IMR-90 (cell line): ENCODE results near the gene FRMPD4. TPM values are rescaled to one million over a fixed set of nuclear protein-coding genes. Genes with fewer than 3 reads are reported as not detected.

Experiments
- ATAC-seq: fragments of 200-7000 bp; cut with Tn5 transposase; 2 replicates; pipeline ENCODE4 v1.9.1; 2020; ENCODE audit warnings: low read depth, mild to moderate bottlenecking, moderate library complexity
- BruUV-seq: library from RNA; stranded (reverse); fragments of 400-500 nt; replicated peaks from 2 replicates; lab custom pipeline; 2021; lab: Mats Ljungman, UMichigan
- CTCF ChIA-PET: fragments of 300-600 bp; formaldehyde crosslinking; extraction: SDS; loops from one replicate; lab custom pipeline; 2021; ENCODE audit warnings: antibody characterized with exemption; lab: Yijun Ruan, JAX
- POLR2A ChIA-PET: fragments of 300-600 bp; sonication (Branson Sonifier 250); formaldehyde crosslinking; loops from one replicate; lab custom pipeline; 2022; ENCODE audit warnings: antibody characterized with exemption; ENCODE audit not compliant: unreplicated experiment; lab: Charles Lee
- DNase-seq: peaks from one replicate; pipeline ENCODE4 v3.0.0; 2013
- H2AFZ ChIP-seq: replicated peaks from 2 replicates; pipeline ENCODE3; 2013; ENCODE audit warnings: low read length, mild to moderate bottlenecking; ENCODE audit not compliant: poor library complexity
- H2AK5ac ChIP-seq: 2 replicates; pipeline ENCODE4 v1.6.1; 2013; ENCODE audit warnings: low read depth, low read length, inconsistent platforms
- H2AK9ac ChIP-seq: replicated peaks from 2 replicates; pipeline ENCODE3; 2013; ENCODE audit warnings: mild to moderate bottlenecking, low read depth, low read length, moderate library complexity; ENCODE audit not compliant: poor library complexity
- H2BK120ac ChIP-seq: 2 replicates; pipeline ENCODE4 v1.6.1; 2013; ENCODE audit warnings: low read depth, low read length, inconsistent platforms
- H2BK15ac ChIP-seq: 3 replicates; pipeline ENCODE4 v1.6.1; 2013; ENCODE audit warnings: low read depth, low read length, inconsistent platforms
- H2BK20ac ChIP-seq: 2 replicates; pipeline ENCODE4 v1.6.1; 2013; ENCODE audit warnings: low read depth, mild to moderate bottlenecking, inconsistent platforms, low read length, moderate library complexity
- H2BK5ac ChIP-seq: 2 replicates; pipeline ENCODE4 v1.6.1; 2013; ENCODE audit warnings: mild to moderate bottlenecking, low read depth, low read length, inconsistent platforms; ENCODE audit not compliant: poor library complexity, severe bottlenecking
- H3K14ac ChIP-seq: replicated peaks from 2 replicates; pipeline ENCODE4 v1.6.1; 2013; ENCODE audit warnings: low read depth, low read length, inconsistent platforms
- H3K18ac ChIP-seq: 2 replicates; pipeline ENCODE4 v1.6.1; 2013; ENCODE audit warnings: low read depth, low read length, control low read depth
- H3K23ac ChIP-seq: 2 replicates; pipeline ENCODE4 v1.6.1; 2013; ENCODE audit warnings: low read depth, low read length, inconsistent platforms
- H3K27ac ChIP-seq: 2 replicates; pipeline ENCODE4 v1.5.1; 2013; ENCODE audit warnings: mild to moderate bottlenecking, control low read depth, low read length; ENCODE audit not compliant: insufficient read depth
- H3K27me3 ChIP-seq: 2 replicates; pipeline ENCODE4 v1.6.1; 2013; ENCODE audit warnings: low read length; ENCODE audit not compliant: control insufficient read depth, insufficient read depth
- H3K36me3 ChIP-seq: 2 replicates; pipeline ENCODE4 v1.6.1; 2013; ENCODE audit warnings: low read length, mixed read lengths; ENCODE audit not compliant: control insufficient read depth, insufficient read depth
- H3K4ac ChIP-seq: 2 replicates; pipeline ENCODE4 v1.6.1; 2013; ENCODE audit warnings: low read depth, low read length, inconsistent platforms
- H3K4me1 ChIP-seq: 2 replicates; pipeline ENCODE4 v1.6.1; 2013; ENCODE audit warnings: low read length, mixed read lengths; ENCODE audit not compliant: control insufficient read depth, insufficient read depth
- H3K4me2 ChIP-seq: 2 replicates; pipeline ENCODE4 v1.6.1; 2013; ENCODE audit warnings: low read depth, mild to moderate bottlenecking, control low read depth, low read length, moderate library complexity
- H3K4me3 ChIP-seq: 2 replicates; pipeline ENCODE4 v1.5.1; 2013; ENCODE audit warnings: low read depth, mild to moderate bottlenecking, control low read depth, low read length, moderate library complexity; ENCODE audit not compliant: insufficient read depth
- H3K56ac ChIP-seq: 2 replicates; pipeline ENCODE4 v1.6.1; 2013; ENCODE audit warnings: low read length, inconsistent platforms; ENCODE audit not compliant: insufficient read depth; ENCODE audit errors: extremely low read depth
- H3K79me1 ChIP-seq, 2 experiments: 2 replicates each; pipeline ENCODE4 v1.6.1; 2013; ENCODE audit warnings: low read length in 2 of 2, inconsistent platforms in 1 of 2, low read depth in 1 of 2
- H3K9ac ChIP-seq: 2 replicates; pipeline ENCODE4 v1.6.1; 2013; ENCODE audit warnings: low read depth, low read length, control low read depth
- H3K9me1 ChIP-seq: 2 replicates; pipeline ENCODE4 v1.6.1; 2013; ENCODE audit warnings: low read length, inconsistent platforms; ENCODE audit not compliant: insufficient read depth
- H3K9me3 ChIP-seq: 2 replicates; pipeline ENCODE4 v1.6.1; 2013; ENCODE audit warnings: low read length; ENCODE audit not compliant: control insufficient read depth, insufficient read depth
- H4K20me1 ChIP-seq: 2 replicates; pipeline ENCODE4 v1.6.1; 2013; ENCODE audit warnings: low read length, inconsistent platforms; ENCODE audit not compliant: insufficient read depth
- H4K5ac ChIP-seq: 2 replicates; pipeline ENCODE4 v1.6.1; 2013; ENCODE audit warnings: mild to moderate bottlenecking, low read depth, low read length, control low read depth
- H4K8ac ChIP-seq, 2 experiments: 2 replicates each; pipeline ENCODE4 v1.6.1; 2013; ENCODE audit warnings: low read depth in 2 of 2, low read length in 2 of 2, control low read depth in 1 of 2, inconsistent platforms in 1 of 2
- H4K91ac ChIP-seq: 2 replicates; pipeline ENCODE4 v1.6.1; 2013; ENCODE audit warnings: low read depth, low read length, inconsistent platforms; ENCODE audit not compliant: insufficient read depth
- BHLHE40 ChIP-seq: fragments of 150-350 bp; IDR thresholded peaks from 2 replicates; pipeline ENCODE4 v1.6.1; 2016; ENCODE audit warnings: mild to moderate bottlenecking, low read depth, low read length
- CEBPB ChIP-seq: IDR thresholded peaks from 2 replicates; pipeline ENCODE4 v1.6.1; 2012; ENCODE audit warnings: low read depth, low read length, improper control_type of control experiment
- FOS ChIP-seq: fragments of 150-350 bp; IDR thresholded peaks from 2 replicates; pipeline ENCODE4 v1.6.1; 2016; ENCODE audit warnings: low read depth, low read length
- MAFK ChIP-seq: IDR thresholded peaks from 2 replicates; pipeline ENCODE4 v1.6.1; 2012; ENCODE audit warnings: low read depth, low read length, improper control_type of control experiment
- MAZ ChIP-seq: IDR thresholded peaks from 2 replicates; pipeline ENCODE4 v1.6.1; 2012; ENCODE audit warnings: low read depth, mild to moderate bottlenecking, low read length, improper control_type of control experiment, moderate library complexity, borderline replicate concordance
- MXI1 ChIP-seq: IDR thresholded peaks from 2 replicates; pipeline ENCODE4 v1.6.1; 2012; ENCODE audit warnings: low read depth, mild to moderate bottlenecking, low read length, moderate library complexity, borderline replicate concordance
- NFE2L2 ChIP-seq: fragments of 150-350 bp; IDR thresholded peaks from 2 replicates; pipeline ENCODE4 v1.6.1; 2016; ENCODE audit warnings: low read depth, mild to moderate bottlenecking, low read length
- POLR2A ChIP-seq: IDR thresholded peaks from 2 replicates; pipeline ENCODE4 v1.6.1; 2012; ENCODE audit warnings: mild to moderate bottlenecking, low read depth, low read length
- RAD21 ChIP-seq: IDR thresholded peaks from 2 replicates; pipeline ENCODE4 v1.6.1; 2012; ENCODE audit warnings: low read length, improper control_type of control experiment
- RCOR1 ChIP-seq: IDR thresholded peaks from 2 replicates; pipeline ENCODE4 v1.6.1; 2012; ENCODE audit warnings: mild to moderate bottlenecking, low read length, improper control_type of control experiment; ENCODE audit not compliant: insufficient replicate concordance
- SMC3 ChIP-seq: fragments of 150-350 bp; IDR thresholded peaks from 2 replicates; pipeline ENCODE4 v1.6.1; 2016; ENCODE audit warnings: low read depth, mild to moderate bottlenecking, antibody characterized with exemption, low read length, moderate library complexity
- USF2 ChIP-seq: fragments of 150-350 bp; IDR thresholded peaks from 2 replicates; pipeline ENCODE4 v1.6.1; 2017; ENCODE audit warnings: mild to moderate bottlenecking, antibody characterized with exemption, low read length, low read depth
- WGBS, 2 experiments: methylation state at CpG; one replicate each; pipeline versions ENCODE4 v1.1.5 to v1.1.7; 2013; ENCODE audit warnings: missing lambda C conversion rate in 2 of 2; ENCODE audit not compliant: insufficient read length in 1 of 2; ENCODE audit errors: extremely low coverage in 2 of 2; 5-methylcytosine and 5-hydroxymethylcytosine counted together
- dilution Hi-C: fragments of 300-500 bp; cut with HindIII; formaldehyde crosslinking; loops from one replicate; pipeline ENCODE4 v1.14.3; 2018; ENCODE audit warnings: low sequenced_read_pairs; ENCODE audit not compliant: unreplicated experiment
- in situ Hi-C: fragments of 300-500 bp; cut with MboI; formaldehyde crosslinking; loops from 3 replicates; pipeline ENCODE4 v1.14.3; 2019; ENCODE audit warnings: low sequenced_read_pairs, inconsistent platforms, mixed read lengths
- intact Hi-C: fragments of 100-400 bp; cut with micrococcal nuclease; formaldehyde crosslinking; loops from 2 replicates; pipeline ENCODE4 v1.10.0; 2022
- polyA plus RNA-seq, 3 experiments: library from polyadenylated mRNA; depleted of rRNA; stranded (reverse); fragments of >200 nt; gene quantifications; 2 replicates each; pipeline ENCODE4 v1.2.3, GENCODE V29; 2012; ENCODE audit warnings: low replicate concordance in 1 of 3
- total RNA-seq: library from RNA; depleted of rRNA; stranded (reverse); fragments of >200 nt; gene quantifications from 2 replicates; pipeline ENCODE4 v1.2.3, GENCODE V29; 2012

The FRMPD4 gene
- total and polyA plus RNA-seq, 2 of the 4 experiments (the other 2 are of a cell fraction): 0.53 to 1.1 TPM

- Histone ChIP-seq H3K4me3 (no peak overlapping the region), H3K9me1 (no peaks in the 10 kb centered on the region), H3K18ac (no peak overlapping the region), H4K20me1 (no peaks in the 10 kb centered on the region), H2BK5ac (no peak overlapping the region), H3K4ac (no peak overlapping the region), H3K4me2 (no peak overlapping the region), H3K9me3 (no peaks in the 10 kb centered on the region), H3K9ac (no peak overlapping the region), H4K5ac (no peak overlapping the region), H2AFZ (no peak overlapping the region), H3K36me3 (no peaks in the 10 kb centered on the region), H3K27ac (no peak overlapping the region), H2AK5ac (no peak overlapping the region), H3K14ac (no peak overlapping the region), H3K56ac (no peak overlapping the region), H2AK9ac (no peak overlapping the region), H3K79me1 (no peaks in the 10 kb centered on the region), H2BK120ac (no peak overlapping the region), H2BK20ac (no peak overlapping the region), H2BK15ac (no peak overlapping the region), H4K8ac (no peak overlapping the region), H3K4me1 (no peaks in the 10 kb centered on the region), H4K91ac (no peak overlapping the region), H3K23ac (no peak overlapping the region), H3K27me3 (no peaks in the 10 kb centered on the region)
- BruUV-seq: no TSS peak
- no CpG with 5 or more reads among the region's 5 CpGs for WGBS, 2 experiments
- CTCF ChIA-PET: no interaction called here
- POLR2A ChIA-PET: no interaction called here
- intact Hi-C loops (no loop called here), dilution Hi-C loops (no loop called here), in situ Hi-C loops (no loop called here)
- DNase-seq (no peak), ATAC-seq (no peak)
- TF ChIP-seq MAFK (no peak), POLR2A (no peak), NFE2L2 (no peak), FOS (no peak), SMC3 (no peak), MXI1 (no peak), CEBPB (no peak), BHLHE40 (no peak), USF2 (no peak), RCOR1 (no peak), MAZ (no peak), RAD21 (no peak)
Measured at GRCh38 chrX:12648995-12649394, 510.7 kb downstream of the FRMPD4 start.
